SW480 (cell line): ENCODE results near the gene TEKT5.
"Not testable (repeated sequence)": the region's sequence is repeated elsewhere in the genome, so short reads cannot be mapped to it uniquely, and the experiment has no call there.

ENCODE experiments used
- DNase-seq: peaks from one replicate; pipeline ENCODE4 v3.0.0-alpha.2; 2016; ENCODE audit warnings: low spot score

The TEKT5 gene

GRCh38 chr16:10658943-10659342, 35.8 kb downstream of the TEKT5 start:
- no peak for DNase-seq

- DNase-seq = no peak
Observed at GRCh38 chr16:10657925-10658324, 36.8 kb downstream of the TEKT5 start.

GRCh38 chr16:10656618-10657017, 38.1 kb downstream of the TEKT5 start:
- DNase-seq = no peak

GRCh38 chr16:10655415-10655977, 39.2 kb downstream of the TEKT5 start:
- DNase-seq = no peak

GRCh38 chr16:10654592-10655414, 39.9 kb downstream of the TEKT5 start:
- DNase-seq = no peak

GRCh38 chr16:10652730-10653590, 41.8 kb downstream of the TEKT5 start:
- peak; percentile 50 for DNase-seq

- DNase-seq = not testable (repeated sequence)
Observed at GRCh38 chr16:10649098-10649497, 45.6 kb downstream of the TEKT5 start.

- peak; percentile 42 for DNase-seq
Observed at GRCh38 chr16:10647721-10648296, 46.9 kb downstream of the TEKT5 start.

GRCh38 chr16:10647264-10647720, 47.4 kb downstream of the TEKT5 start:
- DNase-seq = no peak

- DNase-seq = no peak
Observed at GRCh38 chr16:10646581-10647263, 48.0 kb downstream of the TEKT5 start.

- no peak for DNase-seq
Observed at GRCh38 chr16:10646228-10646580, 48.5 kb downstream of the TEKT5 start.

- no peak for DNase-seq
Observed at GRCh38 chr16:10644092-10644491, 50.6 kb downstream of the TEKT5 start.

GRCh38 chr16:10642964-10643363, 51.8 kb downstream of the TEKT5 start:
- no peak for DNase-seq

- DNase-seq = no peak
Observed at GRCh38 chr16:10641953-10642949, 52.5 kb downstream of the TEKT5 start.

GRCh38 chr16:10641555-10641952, 53.2 kb downstream of the TEKT5 start:
- DNase-seq = no peak

GRCh38 chr16:10640934-10641333, 53.8 kb downstream of the TEKT5 start:
- no peak for DNase-seq

- no peak for DNase-seq
Observed at GRCh38 chr16:10638101-10638500, 56.6 kb downstream of the TEKT5 start.

- no peak for DNase-seq
Observed at GRCh38 chr16:10637337-10638037, 57.2 kb downstream of the TEKT5 start.

GRCh38 chr16:10635365-10636021, 59.2 kb downstream of the TEKT5 start:
- DNase-seq = no peak
